Tibial artery (tissue), 4 donors: Measurements from ENCODE around the gene MRGPRX3.

Experiments
- DNase-seq, 2 donors: peaks; one replicate each; pipeline ENCODE4 v3.0.0-alpha.2; 2019
- H3K27ac ChIP-seq, 2 donors: fragments of 200-600 bp; sonication (generic) in 1 of 2; 1 replicate in 1 of 2; 2 replicates in 1 of 2; pipeline ENCODE4 v1.5.1; 2018 to 2019; ENCODE audit warnings: mild to moderate bottlenecking in 1 of 2
- H3K27me3 ChIP-seq, 2 donors: fragments of 200-600 bp; sonication (generic) in 1 of 2; one replicate each; pipeline versions ENCODE4 v1.5.1 to v1.6.0; 2016 to 2019
- H3K36me3 ChIP-seq, 3 donors: fragments of 200-600 bp; sonication (generic) in 2 of 3; one replicate each; pipeline ENCODE4 v1.5.1; 2016 to 2019; ENCODE audit warnings: mild to moderate bottlenecking in 2 of 3
- H3K4me1 ChIP-seq, 4 donors: fragments of 200-600 bp; sonication (generic) in 2 of 4; 1 replicate in 3 of 4; 2 replicates in 1 of 4; pipeline ENCODE4 v1.5.1; 2016 to 2019
- H3K4me3 ChIP-seq, 2 donors: fragments of 200-600 bp; sonication (generic) in 1 of 2; 1 replicate in 1 of 2; 2 replicates in 1 of 2; pipeline ENCODE4 v1.5.1; 2018 to 2019; ENCODE audit warnings: mild to moderate bottlenecking in 2 of 2
- H3K9me3 ChIP-seq, 3 donors: fragments of 200-600 bp; sonication (generic) in 1 of 3; one replicate each; pipeline ENCODE4 v1.5.1; 2016 to 2019
- CTCF ChIP-seq, 2 experiments: fragments of 200-600 bp in 1 of 2; fragments of 450-650 bp in 1 of 2; IDR thresholded peaks; one replicate each; pipeline ENCODE4 v1.5.1; 2017 to 2019; ENCODE audit warnings: antibody characterized with exemption in 2 of 2, mild to moderate bottlenecking in 1 of 2, moderate library complexity in 1 of 2
- intact Hi-C: fragments of 100-400 bp; cut with DNase I; formaldehyde crosslinking; loops from one replicate; pipeline ENCODE4 v1.15.0; 2023; ENCODE audit warnings: low total_unique reads

Gene MRGPRX3

GRCh38 chr11:18140145-18140544 is 7.8 kb downstream of the MRGPRX3 start:
- intact Hi-C loops: no loop called here
- Histone ChIP-seq H3K4me1 (no peaks in the 10 kb centered on the region), H3K27me3 (no peaks in the 10 kb centered on the region), H3K9me3 (no peaks in the 10 kb centered on the region), H3K4me3 (no peak overlapping the region), H3K27ac (no peak overlapping the region), H3K36me3 (no peaks in the 10 kb centered on the region)
- no peak for DNase-seq
- TF ChIP-seq CTCF (IDR thresholded peaks at IDR 0.05): no peak

DNA sequence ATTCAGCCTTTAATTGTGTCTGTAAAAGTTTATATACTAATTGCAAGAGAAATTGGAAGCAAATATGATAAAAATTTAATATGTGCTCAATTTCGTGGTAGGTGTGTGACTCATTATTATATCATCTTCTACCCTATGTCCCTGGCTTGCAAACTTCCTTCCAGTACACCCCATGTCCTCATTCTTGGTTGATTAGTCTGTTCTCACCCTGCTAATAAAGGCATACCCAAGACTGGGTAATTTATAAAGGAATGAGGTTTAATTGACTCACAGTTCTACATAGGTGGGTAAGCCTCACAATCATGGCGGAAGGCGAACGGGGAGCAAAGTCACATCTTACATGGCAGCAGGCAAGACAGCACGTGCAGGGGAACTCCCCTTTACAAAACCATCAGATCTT is 11.9 kb downstream of the MRGPRX3 start:
- TF ChIP-seq CTCF (IDR thresholded peaks at IDR 0.05): no peak
- H3K36me3 ChIP-seq: no peaks in the 10 kb centered on the region
- no peak overlapping the region for H3K4me3 ChIP-seq
- no peak for DNase-seq
- intact Hi-C loops: no loop called here
- no peaks in the 10 kb centered on the region for H3K27me3 ChIP-seq
- no peak overlapping the region for H3K27ac ChIP-seq
- H3K9me3 ChIP-seq: no peaks in the 10 kb centered on the region
- no peaks in the 10 kb centered on the region for H3K4me1 ChIP-seq

DNA sequence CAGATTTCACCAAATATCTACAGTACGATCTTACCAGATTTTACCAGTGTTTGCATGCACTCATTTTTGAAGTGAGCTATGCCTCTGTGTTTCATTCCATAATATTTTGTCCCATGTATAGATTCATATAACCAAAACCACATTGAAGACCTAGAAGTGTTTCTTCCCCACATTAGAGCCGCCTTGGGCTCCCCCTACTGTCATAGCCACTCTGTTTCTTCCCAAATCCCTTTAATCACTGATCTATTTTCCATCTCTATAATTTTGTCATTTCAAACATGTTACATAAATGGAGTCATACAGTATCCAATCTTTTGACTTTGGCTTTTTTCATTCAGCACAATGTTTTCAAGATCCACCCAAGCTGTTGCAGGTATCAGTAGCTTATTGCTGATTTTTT is 12.7 kb downstream of the MRGPRX3 start:
- no peak for TF ChIP-seq CTCF (IDR thresholded peaks at IDR 0.05)
- no peaks in the 10 kb centered on the region for H3K36me3 ChIP-seq
- no peaks in the 10 kb centered on the region for H3K9me3 ChIP-seq
- H3K27me3 ChIP-seq: no peaks in the 10 kb centered on the region
- intact Hi-C loops: no loop called here
- no peak overlapping the region for H3K27ac ChIP-seq
- H3K4me3 ChIP-seq: no peak overlapping the region
- no peaks in the 10 kb centered on the region for H3K4me1 ChIP-seq
- no peak for DNase-seq

- Histone ChIP-seq H3K4me1 (no peaks in the 10 kb centered on the region), H3K27ac (no peak overlapping the region), H3K36me3 (no peaks in the 10 kb centered on the region), H3K4me3 (no peak overlapping the region), H3K27me3 (no peaks in the 10 kb centered on the region), H3K9me3 (no peaks in the 10 kb centered on the region)
- intact Hi-C loops: no loop called here
- DNase-seq: no peak
- TF ChIP-seq CTCF (IDR thresholded peaks at IDR 0.05): no peak
Observed at GRCh38 chr11:18145837-18146236, 13.5 kb downstream of the MRGPRX3 start.

DNA sequence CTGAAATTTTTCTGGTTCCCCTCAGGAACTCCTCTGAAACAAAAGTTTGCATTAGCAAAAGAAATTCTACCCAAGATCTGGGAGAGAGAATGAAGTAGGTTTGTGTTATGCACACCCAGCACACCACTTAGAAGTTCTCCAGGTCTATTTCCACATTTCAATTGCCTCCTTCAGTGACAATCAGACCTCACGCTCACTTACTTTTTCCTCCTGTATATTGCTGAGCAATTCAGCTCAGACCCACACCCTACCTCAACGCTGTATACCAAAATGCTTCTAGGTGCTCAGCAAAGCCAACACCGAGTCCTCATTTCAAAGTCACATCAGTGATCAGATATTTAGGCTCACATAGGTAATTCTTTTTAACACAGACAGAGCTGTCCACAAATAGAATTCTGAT is 19.2 kb downstream of the MRGPRX3 start:
- intact Hi-C loops: no loop called here

More for the DNA sequence above, 19.2 kb downstream of the MRGPRX3 start:
- no peaks in the 10 kb centered on the region for H3K4me1 ChIP-seq
- no peaks in the 10 kb centered on the region for H3K36me3 ChIP-seq
- TF ChIP-seq CTCF (IDR thresholded peaks at IDR 0.05): no peak
- H3K4me3 ChIP-seq: no peak overlapping the region
- no peak for DNase-seq
- H3K27ac ChIP-seq: no peak overlapping the region
- H3K27me3 ChIP-seq: peaks cover 0 to 7% of the 10 kb centered on the region in 2 donors
- no peaks in the 10 kb centered on the region for H3K9me3 ChIP-seq
